ENCODE results near the gene MACROD1.

The MACROD1 gene

GRCh38 chr11:64152841-64153691 is 12.8 kb downstream of the MACROD1 start:
- peak in 44 of 56 donors; percentile 9 to 77 (median 45) for DNase-seq

- no peak for DNase-seq
Observed at GRCh38 chr11:64151337-64151736, 14.6 kb downstream of the MACROD1 start.

- peak in 18 of 56 donors; percentile 12 to 65 (median 34) for DNase-seq
Observed at GRCh38 chr11:64150481-64151239, 15.3 kb downstream of the MACROD1 start.

GRCh38 chr11:64150051-64150450 is 15.9 kb downstream of the MACROD1 start:
- DNase-seq = no peak

- no peak for DNase-seq
Observed at GRCh38 chr11:64148917-64149617, 16.8 kb downstream of the MACROD1 start.

GRCh38 chr11:64148226-64148916 is 17.5 kb downstream of the MACROD1 start:
- peak in 54 of 56 donors; percentile 45 to 93 (median 85) for DNase-seq

- peak in 20 of 56 donors; percentile 5 to 54 (median 21) for DNase-seq
Observed at GRCh38 chr11:64146036-64146955, 19.6 kb downstream of the MACROD1 start.

- no peak for DNase-seq
Observed at GRCh38 chr11:64144587-64145472, 21.1 kb downstream of the MACROD1 start.

- DNase-seq = peak in 22 of 56 donors; percentile 15 to 64 (median 33)
Observed at GRCh38 chr11:64141081-64141783, 24.7 kb downstream of the MACROD1 start.

- DNase-seq = no peak
Observed at GRCh38 chr11:64140082-64140481, 25.8 kb downstream of the MACROD1 start.

- no peak for DNase-seq
Observed at GRCh38 chr11:64139049-64139448, 26.9 kb downstream of the MACROD1 start.

- DNase-seq = no peak
Observed at GRCh38 chr11:64138398-64138797, 27.5 kb downstream of the MACROD1 start.

- no peak for DNase-seq
Observed at GRCh38 chr11:64136765-64137441, 29.0 kb downstream of the MACROD1 start.

- DNase-seq = no peak
Observed at GRCh38 chr11:64135711-64136110, 30.2 kb downstream of the MACROD1 start.

GRCh38 chr11:64134963-64135362 is 30.9 kb downstream of the MACROD1 start:
- no peak for DNase-seq

- DNase-seq = no peak
Observed at GRCh38 chr11:64132982-64133705, 32.8 kb downstream of the MACROD1 start.

Measured in nucleus accumbens (tissue), 56 donors.